Superior temporal gyrus (tissue), 1 donor: Measurements from ENCODE around the gene GALNT4.

ENCODE experiments used
- DNase-seq: peaks from one replicate; pipeline ENCODE4 v3.0.0-alpha.2; 2016; ENCODE audit errors: extremely low spot score

The GALNT4 gene

DNA sequence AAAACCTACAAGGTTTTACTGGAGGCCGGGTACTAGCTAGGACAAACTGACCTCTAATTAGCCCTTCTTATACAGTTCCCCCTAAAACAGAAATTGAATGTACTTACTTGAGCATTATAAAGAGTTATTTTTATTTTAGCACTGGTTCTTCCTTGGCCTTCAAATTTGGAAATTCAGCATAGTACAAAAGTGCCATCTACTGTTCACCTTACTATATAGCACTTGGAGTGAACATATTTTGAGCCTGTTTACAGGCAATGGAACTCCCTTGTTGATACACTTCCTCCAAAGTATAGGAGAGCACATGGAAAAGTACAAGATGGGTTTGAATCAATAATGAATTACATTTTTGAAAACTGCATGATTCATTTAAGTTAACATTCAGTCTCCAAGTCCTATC is 5.1 kb upstream of the GALNT4 start:
- peak; percentile 85 for DNase-seq

DNA sequence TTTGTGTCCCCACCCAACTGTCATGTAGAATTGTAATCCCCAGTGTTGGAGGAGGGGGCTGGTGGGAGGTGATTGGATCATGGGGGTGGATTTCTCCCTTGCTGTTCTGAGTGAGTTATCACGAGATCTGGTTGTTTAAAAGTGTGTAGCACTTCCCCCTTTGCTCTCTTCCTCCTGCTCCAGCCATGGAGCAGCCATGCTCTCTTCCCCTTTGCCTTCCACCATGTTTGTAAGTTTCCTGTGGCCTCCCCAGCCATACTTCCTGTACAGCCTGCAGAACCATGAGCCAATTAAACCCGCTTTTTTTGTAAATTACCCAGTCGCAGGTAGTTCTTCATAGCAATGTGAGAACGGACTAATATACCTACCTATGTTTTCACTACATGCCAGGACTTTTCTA is 3.8 kb upstream of the GALNT4 start:
- no peak for DNase-seq

DNA sequence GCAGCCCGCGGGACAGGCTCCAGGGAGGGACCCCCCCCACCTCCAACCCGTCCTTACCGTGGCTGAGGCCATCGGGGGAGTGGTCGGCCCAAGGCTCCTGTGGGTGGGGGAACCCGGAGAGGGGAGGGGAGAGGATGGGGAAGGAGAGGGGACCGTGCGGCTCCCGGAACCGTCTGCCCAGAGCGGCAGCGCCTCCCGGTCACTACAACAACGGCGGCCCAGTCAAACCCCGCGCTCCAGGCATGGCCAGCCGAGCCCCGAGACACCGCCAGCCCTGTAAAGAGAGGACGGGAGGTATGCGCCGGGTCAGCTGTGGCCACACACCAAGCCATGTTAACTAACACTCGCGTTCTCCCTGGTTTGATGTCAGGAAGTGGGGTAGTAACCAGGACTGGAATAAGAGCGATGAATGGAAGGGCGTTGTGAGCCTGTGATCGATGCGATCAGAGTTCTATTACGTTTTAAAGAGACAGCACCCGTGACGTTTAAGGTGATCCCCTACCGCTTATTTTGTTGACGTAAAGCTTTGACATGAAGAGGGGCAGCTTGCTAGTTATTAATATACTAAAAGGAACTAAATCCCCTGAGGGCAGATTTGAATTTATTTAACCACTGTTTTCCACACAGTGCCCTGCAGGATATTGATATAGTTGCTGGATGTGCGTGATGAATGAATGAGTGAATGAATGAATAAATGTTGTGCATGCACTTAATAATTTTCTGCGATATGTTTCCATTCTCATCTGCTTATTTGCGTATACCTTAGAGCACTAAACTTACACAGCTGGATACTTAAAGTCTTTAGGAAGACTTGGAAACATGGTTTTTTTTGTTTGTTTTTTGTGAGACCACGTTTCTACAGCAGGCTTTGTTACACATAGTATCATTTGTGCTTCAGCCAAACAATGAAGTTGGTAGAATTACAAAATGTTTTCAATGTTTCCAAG is 1.5 kb upstream of the GALNT4 start, which contains the start of gene POC1B:
TSS of gene POC1B (minus strand) at position 224 of the 947 bp plus-strand sequence. CDS start at position 72, 152 bp downstream.
- peak; percentile 94 for DNase-seq

DNA sequence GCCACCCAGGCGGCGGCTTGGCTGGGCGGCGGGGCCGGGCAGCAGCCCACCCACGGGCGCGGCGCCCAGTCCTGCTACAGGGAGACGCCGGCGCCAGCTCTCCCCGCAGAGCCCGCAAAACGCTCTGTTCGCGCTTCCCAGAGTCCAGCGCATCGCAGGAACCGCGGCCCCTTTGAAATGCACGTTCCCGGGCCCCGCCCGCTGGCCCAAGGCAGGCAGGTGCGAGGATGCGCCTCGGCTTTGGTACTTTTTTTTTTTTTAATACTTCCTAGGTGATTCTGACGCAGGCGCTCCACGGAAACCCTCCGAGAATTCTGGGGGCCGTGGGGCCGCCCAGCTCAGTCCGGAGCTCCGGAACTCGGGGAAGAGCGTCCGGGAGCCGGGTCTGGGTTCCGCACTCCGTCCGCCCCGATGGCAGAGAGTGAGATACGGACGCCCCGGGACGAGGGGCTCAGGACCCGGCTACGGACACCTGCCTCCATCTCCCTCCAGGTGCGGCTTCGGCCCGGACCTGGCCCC is 768 bp upstream of the GALNT4 start:
- DNase-seq = peak; percentile 39

DNA sequence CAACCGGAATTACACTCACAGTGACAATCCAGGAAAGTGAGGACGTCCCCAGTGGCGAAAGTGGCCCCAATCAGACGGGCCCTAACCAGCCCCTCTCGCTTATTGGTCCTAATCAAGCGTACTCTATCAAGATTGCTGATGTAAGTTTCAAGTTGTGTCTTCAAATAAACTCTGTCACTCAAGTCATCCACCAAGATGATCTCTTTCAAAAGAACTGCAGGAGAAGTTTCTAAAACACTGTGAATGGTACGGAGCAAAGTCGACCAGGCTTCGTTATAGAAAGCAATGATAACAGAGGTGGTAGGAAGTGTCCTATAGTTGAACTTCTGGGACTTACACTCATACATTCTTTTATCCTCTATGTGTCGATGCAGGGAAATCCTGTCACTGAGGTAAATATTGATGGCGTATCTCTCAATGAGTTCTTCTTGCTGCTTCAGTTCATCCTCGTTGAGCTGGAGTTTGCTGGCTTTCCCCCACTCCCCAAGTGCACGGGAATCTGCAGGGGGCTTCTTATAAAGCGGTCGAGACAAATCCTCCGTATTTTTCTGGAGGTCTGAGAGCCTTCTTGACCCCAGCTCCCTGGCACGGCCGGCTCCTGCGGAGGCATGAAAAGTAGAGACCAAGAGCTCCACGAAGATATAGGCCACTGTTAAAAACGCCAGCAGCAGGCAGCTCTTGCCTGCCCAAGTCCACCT is 604 bp downstream of the GALNT4 start:
- DNase-seq = no peak

DNA sequence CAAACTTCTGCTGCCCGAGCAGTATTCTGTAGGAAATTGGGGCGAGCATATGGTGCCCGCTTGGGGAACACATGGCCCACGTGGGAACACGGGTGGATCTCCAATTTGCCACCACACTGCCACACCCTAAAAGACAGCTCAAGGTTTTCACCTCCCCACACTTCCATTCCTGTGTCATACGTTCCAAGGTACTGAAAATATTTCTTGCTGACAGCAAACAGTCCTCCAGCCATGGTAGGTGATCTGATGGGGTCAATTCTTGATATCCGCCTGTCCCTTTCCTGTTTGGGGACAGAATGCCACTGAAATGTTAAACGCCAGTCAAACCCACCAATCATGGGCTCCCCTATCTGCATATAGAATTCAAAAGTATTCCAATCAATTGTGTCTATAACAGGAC is 1.2 kb downstream of the GALNT4 start:
- no peak for DNase-seq

DNA sequence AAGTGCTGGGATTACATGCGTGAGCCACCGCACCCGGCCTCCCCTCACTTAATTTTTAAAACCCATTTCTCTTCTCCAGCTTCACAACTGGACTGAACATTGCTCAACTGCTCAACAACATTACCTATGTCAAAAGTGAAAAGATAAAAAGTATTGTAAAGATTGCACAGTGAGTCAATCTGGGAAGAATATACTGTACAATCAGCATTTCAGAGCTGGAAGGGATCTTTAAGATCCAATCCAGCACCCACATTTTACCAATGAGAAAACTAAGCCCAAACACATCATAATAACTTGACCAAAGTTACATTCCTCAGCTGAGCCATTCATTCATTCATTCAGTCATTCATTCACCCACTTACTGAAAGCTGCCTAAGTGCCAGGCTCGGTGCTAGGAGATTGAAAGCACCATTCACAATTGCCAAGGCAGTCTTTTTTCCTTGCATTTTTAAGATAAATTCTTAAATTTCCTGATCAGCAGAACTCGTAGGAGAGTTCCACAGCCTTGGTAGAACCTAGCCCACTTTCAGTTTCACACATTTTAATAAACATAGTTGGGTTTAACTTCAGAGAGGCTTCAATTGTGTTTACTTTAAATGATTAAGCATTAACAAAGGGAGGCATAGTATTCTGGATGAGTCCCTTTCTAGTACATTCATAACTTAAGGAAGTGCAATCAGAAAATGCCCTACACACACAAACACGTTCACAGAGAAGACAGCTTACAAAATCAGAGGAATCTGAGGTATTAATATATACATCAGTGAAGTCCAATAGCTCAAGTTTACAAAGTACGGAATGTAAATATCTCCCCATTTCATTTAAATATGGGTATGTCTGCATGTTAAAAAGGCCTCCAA is 3.0 kb downstream of the GALNT4 start:
- DNase-seq = no peak

DNA sequence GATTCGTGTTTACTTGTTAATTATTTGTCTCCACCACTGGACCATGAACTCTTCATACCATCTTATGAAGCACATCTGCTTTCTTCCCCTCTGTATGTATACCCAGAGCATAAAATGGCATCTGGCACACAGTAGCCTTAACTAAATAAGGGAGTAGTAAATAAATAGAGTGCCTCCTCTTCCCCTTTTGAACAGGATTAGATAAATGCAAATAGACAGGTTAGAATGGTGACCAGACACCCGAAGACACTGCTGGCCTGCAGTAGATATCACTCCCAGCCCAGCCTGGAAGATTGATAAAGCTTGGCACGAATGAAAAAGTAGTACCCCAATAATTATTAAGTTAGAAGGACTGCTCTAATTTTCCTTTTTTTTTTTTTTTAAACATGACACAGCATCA is 6.9 kb downstream of the GALNT4 start:
- DNase-seq = no peak

DNA sequence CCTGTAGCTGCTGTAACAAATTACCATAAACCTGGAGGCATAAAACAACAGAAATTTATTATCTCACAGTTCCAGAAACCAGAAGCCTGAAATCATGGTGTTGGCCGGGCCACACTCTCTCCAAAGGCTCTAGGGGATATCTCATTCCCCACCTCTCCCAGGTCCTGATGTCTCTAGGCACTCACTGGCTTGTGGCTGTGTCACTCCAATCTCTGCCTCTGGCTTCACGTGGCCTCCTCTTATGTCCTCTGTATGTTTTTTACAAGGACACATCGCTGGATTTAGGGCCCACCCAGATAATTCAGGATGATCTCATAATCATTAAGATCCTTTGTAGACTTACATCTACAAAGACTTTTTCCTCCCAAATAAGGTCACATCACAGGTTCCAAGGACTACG is 8.0 kb downstream of the GALNT4 start:
- no peak for DNase-seq

DNA sequence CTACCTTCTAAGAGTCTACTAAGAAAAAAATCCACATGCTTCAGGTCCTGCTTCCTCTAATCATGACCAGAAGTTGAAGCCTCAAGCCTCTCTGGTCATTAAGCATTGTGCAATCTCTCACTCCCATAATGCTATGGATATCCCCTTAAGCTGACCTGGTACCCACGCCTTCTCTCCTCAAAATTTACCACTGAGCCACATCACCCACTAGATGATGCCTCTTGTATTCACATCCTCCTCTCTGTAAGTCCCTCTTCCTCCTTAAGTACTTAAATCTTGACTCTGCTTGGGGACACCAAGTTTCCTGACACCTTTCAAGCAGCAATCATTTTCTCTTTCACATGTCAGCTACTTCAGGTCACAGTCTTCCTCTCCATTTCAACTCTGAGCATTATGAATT is 9.8 kb downstream of the GALNT4 start:
- DNase-seq = no peak

DNA sequence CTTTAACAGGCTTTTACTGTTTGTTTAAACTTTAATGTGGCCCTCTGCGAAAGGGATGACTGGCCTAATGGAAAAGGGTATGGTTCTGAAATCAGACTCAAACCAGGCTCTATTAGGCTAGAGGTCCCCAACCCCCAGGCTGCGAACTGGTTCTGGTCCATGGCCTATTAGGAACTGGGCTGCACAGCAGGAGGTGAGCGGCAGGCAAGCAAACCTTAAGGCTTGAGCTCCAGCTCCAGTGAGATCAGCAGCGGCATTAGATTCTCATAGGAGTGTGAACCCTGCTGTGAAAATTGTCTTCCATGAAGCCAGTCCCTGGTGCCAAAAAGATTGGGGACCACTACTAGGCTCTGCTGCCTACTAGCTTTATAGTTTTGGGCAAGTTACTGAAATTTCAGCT is 11.1 kb downstream of the GALNT4 start:
- no peak for DNase-seq

DNA sequence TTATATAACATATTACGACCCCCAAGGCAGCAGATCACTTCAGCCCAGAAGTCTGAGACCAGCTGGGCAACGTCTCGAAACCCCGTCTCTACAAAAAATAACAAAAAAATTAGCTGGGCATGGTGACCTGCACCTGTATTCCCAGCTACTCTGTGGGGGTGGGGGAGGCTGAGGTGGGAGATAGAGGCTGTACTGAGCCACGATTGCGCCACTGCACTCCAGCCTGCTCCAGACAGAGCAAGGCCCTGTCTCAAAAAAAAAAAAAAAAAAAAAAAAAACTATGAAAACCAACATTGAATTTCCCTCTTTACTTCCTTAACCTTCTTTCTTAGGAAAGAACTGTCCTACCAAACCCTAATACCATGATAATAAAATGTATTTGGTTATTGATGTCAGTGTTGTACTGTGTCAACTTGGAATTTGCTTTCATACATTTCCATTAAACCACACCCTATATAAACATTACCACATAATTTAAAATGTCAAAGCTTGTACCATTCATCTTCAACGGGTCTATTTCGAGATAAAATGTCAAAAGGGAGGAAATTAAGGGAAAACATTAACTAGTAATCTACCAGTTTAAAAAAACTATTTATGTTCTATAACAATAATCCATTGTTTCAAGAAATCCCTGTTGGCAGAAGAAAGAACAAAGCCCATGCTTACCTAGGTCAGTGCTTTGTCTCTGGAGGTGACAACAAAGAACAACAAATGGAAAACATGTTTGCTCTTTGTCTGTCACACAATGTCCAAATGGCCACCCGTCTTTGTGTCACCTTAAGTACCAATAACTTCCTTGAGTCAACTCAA is 17.4 kb downstream of the GALNT4 start:
- DNase-seq = no peak

DNA sequence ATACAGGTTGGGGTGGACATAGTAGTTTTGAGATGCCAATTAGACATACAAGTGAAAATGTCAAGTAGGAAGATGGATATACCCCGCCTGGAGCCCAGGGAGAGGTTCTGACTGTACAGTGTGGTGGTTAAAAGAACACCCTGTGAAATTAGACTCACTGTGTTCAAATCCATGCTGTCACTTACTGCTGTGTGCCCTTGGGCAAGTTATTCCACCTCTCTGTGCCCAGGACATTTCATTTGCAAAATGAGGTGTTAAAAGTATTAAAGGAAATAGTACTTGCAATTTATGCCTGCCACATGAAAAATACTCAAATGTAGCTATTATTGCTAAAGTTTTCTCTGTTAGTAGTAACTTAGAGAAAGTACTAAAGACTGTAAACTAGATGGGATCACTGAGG is 18.5 kb downstream of the GALNT4 start:
- DNase-seq = no peak

DNA sequence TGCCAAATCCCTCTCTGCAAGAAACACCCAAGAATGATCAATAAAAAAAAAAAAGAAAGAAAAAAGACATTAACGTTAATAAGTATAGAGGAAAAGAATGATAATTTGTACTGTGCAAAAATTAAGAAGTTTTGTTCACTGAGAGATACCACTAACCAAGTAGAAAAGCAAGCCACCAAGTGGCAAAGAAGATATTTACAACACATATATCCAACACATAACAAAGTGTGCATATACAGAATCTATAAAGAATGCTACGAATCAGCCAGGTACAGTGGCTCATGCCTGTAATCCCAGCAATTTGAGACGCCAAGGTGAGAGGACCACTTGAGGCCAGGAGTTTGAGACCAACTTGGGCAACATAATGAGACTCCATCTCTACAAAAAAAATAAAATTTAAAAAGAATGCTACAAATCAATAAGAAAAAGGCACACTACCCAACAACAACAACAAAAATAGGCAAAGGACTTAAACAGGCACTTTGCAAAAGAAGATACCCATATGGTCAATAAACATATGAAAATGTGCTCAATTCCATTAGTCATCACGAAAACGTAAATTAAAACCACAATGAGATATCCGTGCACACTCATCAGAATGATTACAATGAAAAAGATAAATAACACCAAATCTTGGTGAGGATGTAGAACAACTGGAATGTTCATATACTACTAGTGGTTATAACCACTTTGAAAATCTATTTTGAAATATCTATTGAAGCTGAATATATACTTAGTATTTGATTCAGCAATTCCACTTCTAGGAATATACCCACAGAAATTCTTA is 19.8 kb downstream of the GALNT4 start:
- no peak for DNase-seq

DNA sequence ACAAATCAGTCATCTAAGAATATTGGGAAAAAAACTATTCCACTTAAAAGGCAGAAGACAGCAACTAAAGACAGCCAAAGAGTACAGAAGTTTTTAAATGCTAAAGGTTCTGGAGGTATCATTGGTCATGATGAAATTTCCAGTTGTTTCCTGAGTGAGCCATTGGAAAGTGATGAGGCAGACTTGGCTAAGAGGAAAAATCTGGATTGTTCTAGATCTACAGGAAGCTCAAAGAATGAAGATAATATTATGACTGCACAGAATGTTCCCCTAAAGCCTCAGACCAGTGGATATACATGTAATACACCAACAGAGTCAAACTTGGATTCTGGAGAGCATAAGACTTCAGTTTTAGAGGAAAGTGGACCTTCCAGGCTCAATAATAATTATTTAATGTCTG is 22.8 kb downstream of the GALNT4 start:
- DNase-seq = no peak

DNA sequence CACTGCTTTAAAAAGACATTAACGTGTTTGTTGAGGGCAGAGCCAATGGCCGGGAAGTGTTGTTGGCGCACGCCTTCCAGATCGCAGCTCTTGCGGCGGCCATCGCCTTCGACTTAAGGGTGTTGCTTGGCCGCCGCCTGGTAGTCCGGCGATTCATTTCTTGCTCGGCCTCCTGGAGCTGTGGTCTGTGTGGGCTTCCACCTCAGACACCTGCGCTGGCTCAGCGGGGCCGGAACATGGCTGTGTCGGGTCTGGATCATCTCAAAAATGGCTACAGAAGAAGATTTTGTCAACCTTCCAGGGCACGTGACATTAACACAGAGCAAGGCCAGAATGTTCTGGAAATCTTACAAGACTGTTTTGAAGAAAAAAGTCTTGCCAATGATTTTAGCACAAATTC is 24.7 kb downstream of the GALNT4 start:
- DNase-seq = no peak

DNA sequence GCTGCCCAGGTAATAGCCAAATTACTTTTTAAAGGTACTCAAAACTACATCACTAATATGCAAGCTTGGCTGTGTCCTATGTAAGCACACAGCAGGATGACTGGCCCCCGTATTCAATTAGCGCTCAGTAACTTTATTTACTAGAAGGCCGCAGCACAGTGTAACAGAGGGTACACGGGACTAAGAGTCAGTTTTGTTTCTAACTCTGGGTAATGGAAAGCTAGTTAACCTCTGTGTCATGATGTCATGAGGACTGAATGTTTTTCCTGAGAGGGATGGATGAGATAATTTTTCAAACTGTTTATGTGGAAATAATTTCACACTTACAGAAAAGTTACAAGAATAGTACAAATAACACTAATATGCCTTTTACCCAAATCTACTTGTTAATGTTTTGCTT is 27.1 kb downstream of the GALNT4 start:
- DNase-seq = no peak

DNA sequence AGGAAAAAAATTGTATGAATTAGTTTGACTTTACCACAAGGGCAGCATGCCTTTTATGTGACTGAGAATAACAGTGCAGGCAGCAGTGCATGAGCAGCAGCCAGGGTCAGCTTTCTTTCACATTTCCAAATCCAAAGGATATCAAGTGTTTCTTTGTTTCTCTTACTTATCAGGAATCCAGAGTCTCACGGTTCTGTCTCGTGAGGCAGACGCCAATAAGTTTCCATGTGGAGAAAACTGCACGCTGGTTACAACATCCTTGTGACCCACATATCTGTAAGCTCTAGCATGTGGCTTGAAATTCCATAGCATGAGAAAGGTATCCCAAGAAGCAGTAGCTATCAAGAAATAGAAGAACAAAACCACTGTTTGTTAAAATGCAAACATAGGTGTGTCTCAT is 27.6 kb downstream of the GALNT4 start:
- no peak for DNase-seq

DNA sequence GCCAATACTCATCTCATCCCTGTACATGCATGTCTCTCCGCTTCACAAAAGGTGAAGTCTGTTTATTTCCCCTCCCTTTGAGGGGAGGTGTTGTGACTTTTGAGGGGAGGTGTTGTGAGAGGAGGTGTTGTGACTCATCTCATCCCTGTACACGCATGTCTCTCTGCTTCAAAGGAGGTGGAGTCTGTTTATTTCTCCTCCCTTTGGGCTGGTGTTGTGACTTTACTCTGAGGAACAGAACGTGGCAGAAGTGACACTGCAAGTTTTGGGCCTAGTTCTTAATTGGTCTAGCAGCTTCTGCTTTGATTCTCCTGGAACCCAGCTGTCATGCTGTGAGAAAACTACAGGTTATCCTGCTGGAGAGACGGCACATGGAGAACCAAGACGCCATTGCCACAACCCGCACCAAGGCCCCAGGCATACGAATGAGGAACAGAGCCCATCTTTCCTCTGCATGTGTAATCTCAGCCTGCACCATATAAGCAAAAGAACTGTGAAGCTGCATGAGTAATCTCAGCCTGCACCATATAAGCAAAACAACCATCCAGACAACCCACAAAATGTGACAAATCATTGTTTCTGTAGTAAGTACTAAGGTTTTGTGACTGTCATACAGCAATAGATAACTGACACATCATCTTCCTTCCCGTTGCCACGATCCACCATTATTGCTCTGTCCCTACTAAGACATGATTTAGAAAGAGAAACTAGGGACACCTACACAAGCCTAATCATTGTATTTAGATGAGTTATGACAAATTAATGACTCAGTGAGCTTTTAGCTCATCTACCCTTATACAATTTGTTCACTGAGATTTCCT is 30.0 kb downstream of the GALNT4 start:
- no peak for DNase-seq
